GM18868 (cell line): Measurements from ENCODE around the gene TMEM45B.
"Not testable (repeated sequence)": the region's sequence is repeated elsewhere in the genome, so short reads cannot be mapped to it uniquely, and the experiment has no call there.

Experiments used
- ATAC-seq: cut with Tn5 transposase; IDR thresholded peaks from one replicate; pipeline ENCODE4 v1.9.1; 2021; ENCODE audit warnings: mild to moderate bottlenecking, moderate library complexity; ENCODE audit not compliant: unreplicated experiment

Gene TMEM45B

DNA sequence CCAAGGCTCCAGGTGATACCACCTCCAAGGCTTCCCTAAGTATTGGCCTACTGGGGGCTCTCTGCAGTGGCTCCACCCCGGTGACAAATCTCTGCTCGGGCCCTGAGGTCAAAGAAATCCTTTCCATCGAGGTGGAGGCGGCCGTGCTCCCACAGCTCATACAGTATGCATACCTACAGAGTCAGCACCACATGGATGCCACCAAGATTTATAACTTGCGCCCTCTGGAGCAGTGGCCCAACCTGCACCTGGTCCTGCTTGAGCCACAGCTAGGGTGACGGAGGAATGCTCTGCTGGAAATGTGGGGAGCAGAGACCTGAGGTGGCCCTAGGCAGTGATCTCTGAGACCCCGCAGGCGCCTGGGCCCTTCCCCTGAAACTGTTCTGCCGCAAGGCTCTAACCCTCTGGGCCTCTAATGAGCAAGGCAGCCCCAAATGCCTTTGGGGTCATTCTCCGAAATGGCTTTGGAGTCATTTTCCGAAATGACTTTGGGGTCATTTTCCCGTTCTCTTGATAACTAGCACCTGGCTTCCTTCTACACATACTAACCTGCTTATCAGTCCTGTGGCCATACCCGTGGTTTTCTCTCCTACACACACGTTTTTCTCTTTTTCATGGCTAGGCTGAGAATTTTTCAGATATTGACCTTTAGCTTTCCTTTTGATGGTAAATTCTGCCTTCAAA, 33.9 kb downstream of the TMEM45B start:
- no peak for ATAC-seq

DNA sequence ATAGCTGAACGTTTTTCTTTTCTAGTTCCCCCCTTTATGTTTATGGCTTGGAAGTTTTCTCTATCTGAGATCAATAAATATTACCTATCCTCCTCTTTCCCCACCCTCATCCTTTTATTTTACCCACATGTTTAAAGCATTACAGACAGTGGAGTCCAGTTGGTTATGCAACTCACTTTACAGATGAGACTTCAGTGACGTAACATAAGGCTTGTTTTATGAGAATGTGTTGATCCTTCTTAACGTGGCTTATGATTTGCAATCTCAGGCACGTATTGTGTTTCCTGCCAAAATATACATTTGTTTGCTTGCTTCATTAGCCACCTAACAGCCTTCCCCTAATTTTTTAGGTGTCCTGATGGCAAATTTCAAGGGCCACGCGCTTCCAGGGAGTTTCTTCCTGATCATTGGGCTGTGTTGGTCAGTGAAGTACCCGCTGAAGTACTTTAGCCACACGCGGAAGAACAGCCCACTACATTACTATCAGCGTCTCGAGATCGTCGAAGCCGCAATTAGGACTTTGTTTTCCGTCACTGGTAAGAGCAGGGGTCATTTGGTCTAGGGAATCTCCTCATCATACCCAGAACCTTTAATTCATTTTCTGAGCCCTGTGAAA, 36.6 kb downstream of the TMEM45B start:
- ATAC-seq: no peak

DNA sequence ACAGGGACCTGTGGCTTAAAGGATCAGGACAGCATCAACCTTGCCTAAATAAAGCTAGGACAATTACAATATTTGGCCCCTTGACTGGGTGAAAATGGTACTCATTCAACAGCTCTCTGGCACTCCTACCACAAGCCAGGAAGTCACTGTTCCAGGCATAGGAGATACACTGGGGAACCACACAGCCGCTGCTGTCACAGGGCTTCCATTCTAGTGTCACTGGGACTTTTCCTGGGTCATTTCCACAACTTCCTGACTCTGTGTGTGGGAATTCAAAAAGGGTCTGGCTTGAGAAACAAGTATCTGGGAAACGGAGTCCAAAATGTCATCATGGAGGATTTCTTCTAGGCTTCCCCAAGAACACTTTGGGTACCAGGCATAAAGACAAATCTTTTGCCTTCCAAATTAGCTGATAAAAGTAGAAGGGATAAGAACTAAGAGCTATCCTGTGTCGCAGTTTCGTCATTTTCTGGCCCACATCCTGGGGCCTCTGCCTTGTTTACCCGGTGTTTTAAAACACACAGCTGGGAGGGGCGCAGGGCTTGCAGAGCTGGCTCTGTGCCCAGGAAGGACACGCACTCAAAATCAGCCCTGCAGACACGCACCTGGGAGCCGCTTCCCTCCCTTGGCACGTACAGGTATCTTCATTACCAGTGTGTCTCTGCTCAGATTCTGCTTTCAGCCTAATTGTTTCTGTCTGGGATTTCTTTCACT, 38.0 kb downstream of the TMEM45B start:
- ATAC-seq: no peak

DNA sequence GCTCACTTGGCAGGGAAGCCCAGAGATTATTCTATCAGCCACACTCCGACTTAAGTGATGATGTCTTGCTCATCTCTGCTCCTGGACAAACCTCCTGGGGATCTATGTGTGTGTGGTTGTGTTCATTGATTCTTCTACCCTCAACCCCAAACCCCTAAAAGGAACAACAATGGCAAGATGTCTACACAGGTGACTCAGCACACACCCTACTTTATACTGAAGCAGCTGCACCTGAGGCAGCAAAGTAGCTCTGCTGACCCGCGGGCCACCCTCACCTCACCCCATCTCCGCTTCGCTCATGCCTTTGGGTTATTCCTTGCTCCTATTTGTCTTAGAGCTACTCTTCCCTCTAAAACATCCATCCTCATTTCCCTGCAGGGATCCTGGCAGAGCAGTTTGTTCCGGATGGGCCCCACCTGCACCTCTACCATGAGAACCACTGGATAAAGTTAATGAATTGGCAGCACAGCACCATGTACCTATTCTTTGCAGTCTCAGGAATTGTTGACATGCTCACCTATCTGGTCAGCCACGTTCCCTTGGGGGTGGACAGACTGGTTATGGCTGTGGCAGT, 38.7 kb downstream of the TMEM45B start:
- no peak for ATAC-seq

DNA sequence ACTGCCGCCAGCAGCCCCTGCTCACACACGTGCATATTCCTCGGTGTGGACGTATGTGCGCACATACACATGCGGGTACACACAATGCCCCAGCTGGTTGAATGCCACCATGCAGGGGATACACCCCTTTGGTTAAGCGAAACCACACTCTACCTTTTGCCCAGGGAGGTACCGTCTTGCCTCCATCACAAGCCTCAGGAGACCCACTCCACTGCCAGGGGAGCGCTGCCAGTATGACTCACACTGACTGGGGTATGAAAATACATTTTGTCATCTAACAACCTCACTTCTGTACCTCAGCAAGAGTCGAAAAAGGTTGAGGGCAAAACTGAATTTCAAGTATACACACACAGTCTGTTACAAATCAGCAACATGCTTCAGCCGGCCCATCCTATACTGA, 39.4 kb downstream of the TMEM45B start:
- no peak for ATAC-seq

DNA sequence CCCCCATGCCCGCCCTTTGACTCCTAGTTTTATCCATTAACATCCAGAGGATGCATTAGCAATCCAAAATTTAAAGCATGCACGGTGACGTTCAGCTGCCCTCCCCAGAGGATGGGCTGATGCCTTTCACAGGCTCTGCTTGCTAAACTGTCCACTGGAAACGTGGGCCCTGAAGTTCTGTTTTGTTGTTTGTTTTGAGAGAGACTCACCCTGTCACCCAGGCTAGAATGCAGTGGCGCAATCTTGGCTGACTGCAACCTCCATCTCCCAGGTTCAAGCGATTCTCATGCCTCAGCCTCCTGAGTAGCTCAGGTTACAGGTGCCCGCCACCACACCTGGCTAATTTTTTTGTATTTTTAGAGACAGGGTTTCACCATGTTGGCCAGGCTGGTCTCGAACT, 40.4 kb downstream of the TMEM45B start:
- ATAC-seq: no peak

DNA sequence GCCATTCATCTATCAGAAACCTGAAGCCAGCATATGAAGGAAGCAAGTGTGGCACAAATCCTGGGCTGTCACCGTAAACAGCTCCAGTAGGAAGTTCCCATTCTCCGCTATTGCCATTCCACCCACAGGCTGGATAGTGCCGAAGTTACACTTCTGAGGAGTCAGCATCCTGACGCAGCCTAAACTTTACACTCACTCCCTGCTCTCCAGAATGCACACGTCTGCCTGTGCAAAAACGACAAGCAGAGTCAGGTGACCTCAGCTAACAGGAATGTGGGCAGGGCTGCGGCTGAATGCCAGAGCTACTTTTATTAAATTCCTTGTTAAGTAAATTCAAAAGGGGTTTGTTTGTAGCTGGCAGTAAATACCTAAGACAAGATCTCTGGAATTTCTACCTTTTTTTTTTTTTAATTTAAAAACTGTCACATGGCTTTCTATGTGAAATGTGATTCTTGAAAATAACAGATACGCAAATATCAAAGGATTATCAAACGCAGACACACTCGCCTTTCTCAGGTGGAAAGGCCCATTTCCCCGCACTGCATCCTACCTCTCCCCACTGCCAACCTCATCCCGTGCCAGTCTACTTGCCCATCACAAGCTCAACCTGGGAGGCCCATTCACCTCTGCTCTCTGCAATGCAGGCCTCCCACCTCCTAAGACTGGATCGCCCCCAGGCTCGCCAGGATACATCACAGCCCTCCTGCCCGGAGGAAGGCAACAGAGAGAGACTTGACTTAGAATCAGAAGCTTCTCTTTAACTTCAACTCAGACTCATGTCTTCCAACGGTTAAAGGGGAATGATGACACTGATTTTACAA, 46.3 kb downstream of the TMEM45B start:
- ATAC-seq: no peak

DNA sequence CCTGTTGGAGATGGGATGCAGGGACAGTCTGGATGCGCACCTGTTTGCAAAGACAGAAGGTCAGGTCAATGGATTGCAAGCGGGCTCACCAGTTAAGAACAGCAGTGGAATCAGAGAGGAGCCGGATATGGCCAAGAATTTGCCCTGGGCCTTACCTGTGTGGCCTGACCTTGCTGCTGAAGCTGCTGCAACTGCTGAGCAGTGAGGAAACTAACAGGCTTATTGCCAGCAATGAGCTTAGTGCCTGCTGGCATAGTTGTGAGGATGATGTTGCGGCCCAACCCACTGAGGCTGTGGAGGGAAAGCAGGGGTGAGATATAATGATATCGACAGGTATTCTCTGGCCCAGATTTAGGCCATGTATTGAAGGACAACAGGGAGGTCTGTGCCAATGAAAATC, 49.2 kb downstream of the TMEM45B start:
- ATAC-seq: no peak

DNA sequence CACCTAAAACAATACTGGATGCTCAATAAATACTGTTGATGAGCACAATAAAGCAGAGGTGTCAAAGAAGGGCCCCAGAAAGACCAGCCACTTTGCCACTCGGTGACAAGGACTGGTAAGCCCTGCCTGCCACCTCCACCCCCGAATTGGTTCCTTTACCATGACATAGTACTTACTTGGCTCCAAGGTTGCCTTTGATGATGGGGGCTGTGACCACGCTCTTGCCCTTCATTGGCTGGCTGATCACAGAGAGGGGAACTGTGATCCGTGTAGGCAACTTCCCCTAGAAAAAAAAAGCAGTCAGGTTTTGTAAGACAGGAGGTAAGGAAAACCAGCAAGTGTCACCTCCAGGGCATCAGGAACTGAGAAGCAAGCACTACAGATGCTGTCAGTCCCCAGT, 50.1 kb downstream of the TMEM45B start:
- no peak for ATAC-seq

DNA sequence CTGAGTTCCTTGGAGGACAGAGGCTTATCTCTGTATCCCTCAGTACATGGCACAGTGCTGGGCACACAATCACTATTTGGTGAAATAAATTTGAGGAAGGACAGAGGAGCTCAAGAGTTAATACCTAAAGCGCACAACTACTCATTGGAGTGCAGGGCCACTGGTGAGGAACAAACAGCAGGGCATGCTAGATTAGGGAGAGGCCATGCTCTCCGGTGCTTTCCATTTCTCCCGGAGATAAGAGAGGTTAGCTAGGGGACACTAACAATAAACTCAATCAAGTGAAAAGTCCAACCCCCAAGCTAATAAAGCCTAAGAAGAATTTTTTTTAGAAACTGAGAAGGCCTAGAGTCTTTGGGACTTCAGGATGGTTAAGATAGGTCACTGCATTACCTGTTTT, 50.7 kb downstream of the TMEM45B start:
- ATAC-seq: no peak

DNA sequence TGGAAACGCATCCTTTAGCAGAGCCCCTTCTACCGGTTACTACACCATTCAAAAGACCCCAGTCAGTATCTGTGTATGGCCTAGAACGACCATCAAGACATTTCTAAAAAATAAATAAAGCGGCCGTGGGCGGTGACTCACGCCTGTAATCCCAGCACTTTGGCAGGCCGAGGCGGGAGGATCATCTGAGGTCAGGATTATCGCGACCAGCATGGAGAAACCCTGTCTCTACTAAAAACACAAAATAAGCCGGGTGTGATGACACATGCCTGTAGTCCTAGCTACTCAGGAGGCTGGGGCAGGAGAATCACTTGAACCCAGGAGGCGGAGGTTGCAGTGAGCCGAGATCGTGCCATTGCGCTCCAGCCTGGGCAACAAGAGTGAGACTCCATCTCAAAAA, 53.0 kb downstream of the TMEM45B start:
- ATAC-seq: not testable (repeated sequence)

DNA sequence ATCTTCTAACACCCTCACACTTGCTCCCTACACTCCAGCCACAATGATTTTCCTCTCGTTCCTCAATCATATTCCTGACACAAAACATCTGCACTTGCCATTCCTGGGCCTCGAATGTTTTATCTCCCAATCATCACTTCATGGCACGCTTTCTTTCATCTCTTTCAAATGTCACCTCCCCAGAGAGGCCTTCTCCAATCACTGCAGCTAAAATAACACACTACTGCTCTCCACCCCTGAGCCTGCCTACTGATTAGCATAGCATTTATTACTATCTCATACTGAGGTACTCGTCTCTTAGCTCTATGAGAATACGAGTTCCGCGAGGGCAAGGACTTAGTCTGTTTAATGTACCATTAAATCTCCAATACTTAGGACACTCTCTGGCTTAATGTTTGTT, 56.3 kb downstream of the TMEM45B start:
- no peak for ATAC-seq

DNA sequence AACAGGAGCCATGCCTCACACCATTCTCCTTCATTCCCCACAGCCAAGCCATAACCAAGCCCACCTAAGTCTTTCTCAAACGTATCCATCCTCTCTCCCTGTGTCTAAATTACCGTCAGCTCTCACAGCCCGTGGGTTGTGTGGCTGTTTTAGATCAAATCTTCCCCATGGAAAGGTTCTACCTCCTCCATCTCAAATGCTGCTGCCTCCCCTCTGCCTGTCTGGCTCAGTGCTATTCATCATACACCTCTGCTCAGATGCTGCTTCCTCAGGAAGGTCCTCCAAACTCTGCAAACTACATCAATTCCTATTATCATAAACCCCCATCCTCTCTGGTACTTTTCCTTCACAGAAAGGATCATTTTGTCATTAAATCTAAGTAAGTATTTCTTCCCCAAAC, 64.7 kb downstream of the TMEM45B start:
- no peak for ATAC-seq

DNA sequence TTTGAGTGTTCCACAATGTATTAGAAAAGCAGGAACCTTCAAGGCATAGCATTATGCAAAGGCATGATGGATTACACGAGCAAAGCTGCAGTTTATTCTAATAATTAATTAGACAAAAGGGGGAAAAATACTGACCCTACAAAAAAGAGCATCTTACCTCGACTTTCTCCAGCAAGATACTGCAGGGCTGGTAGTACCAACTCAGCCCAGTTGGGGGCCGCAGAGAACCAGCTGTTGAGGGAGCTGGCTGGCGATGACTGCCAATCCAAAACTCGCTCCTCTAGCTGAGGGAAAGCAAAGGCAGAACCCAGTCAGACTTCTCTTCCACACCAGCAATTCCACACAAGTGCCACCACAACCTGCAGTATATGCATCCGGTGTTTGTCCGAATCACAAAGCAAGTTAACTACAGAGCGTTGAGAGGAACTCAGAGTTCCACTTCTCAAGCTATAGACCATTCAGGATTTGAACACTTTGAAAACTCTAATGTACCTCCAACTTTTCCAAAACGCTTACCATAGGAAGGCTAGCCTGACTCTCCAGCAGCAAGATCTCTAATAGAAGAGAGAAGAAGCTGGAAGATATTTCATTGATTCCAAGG, 66.0 kb downstream of the TMEM45B start:
- peak; percentile 85 for ATAC-seq

DNA sequence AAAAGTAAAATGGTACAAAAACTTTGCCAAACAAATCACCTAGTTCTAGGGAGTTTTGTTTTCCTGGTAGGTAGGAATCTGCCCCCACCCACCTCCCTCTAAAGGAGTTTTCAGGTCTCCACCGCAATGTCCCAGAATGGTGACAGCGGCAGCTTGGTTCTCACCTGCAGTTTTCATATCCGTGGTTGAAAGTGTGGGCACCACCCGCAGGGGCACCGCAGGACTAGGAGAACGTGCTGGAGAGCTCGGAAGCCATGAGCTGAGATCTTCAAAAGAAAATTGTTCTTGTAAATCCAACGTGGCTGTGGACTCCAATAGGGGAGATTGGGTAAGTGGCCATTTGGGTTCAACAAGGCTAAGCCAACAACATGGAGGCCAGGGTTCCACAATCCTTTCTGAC, 68.9 kb downstream of the TMEM45B start:
- no peak for ATAC-seq

DNA sequence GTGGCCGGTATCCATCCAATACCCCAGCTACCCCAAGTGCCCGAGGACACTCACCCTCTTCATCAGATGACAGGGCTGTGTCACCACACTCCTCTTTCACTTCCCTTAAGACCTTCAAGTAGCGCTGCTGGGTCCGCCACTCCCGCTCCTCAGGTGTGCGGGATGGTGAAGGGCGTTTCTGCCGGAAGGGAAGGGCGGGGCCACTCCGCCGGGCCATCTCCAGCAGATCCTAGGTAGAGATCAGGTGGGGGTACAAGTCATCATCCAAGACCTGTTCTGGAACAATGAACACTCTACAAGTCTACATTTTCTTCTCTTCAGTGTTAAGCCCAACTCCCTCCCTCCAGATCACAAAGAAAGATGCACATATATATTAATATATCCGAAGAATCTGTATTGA, 69.7 kb downstream of the TMEM45B start:
- ATAC-seq: no peak

DNA sequence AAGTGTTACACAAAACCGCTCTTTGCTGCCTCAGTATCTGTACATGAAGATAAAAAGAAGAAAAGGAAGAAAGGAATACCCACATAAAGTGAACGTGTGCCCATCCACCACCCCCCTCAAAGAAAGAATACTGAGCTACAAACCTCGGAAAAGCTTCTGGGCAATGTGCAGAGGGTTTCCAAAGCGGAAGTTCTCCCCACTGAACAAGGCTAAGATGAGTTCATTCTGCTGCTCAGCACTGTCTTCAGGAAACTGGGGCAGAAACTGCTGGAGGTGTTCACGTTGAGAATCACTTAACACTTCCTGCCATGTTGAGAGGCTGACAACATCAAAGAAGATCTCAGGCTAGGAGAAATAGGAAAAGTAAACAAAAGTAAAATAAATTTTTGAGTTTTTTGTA, 72.8 kb downstream of the TMEM45B start:
- no peak for ATAC-seq

DNA sequence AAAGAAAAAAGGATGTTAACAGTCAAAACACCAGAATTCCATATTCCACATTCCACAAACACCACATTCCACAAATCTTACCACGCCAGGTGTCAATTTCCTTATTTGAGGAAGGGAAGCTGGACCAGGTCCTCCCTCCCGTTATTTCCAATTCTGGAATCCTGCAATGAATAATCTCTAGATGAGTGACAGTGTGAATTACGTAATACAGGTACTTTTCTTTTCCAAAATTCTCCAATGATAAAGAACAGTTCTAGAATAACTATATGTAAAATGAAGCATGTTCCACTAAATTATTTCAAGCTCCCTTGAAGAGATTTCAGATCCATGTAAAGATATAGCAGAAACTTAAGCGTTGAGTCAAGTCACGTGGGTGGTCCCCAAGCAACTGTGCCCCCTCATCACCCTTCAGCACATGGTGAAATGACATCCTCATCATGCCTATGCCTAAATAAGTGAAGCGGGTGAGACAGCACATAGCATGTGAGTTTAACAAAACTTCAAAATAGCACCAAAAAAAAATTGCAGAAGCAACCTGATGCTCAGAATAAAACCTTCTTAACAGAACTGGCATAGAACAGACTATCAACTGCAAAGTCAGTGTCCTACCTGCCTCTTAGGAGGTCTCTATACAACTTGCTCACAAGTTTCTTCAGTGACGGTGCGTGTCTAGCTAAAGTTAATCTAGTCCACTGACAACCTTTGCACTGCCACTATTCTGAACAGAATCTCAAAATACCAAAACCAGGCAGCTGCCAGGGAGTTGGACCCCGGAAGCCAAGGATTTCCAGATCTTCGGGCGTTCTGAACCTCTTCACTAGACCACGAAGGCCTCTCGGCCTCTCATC, 78.9 kb downstream of the TMEM45B start:
- ATAC-seq: peak; percentile 11

DNA sequence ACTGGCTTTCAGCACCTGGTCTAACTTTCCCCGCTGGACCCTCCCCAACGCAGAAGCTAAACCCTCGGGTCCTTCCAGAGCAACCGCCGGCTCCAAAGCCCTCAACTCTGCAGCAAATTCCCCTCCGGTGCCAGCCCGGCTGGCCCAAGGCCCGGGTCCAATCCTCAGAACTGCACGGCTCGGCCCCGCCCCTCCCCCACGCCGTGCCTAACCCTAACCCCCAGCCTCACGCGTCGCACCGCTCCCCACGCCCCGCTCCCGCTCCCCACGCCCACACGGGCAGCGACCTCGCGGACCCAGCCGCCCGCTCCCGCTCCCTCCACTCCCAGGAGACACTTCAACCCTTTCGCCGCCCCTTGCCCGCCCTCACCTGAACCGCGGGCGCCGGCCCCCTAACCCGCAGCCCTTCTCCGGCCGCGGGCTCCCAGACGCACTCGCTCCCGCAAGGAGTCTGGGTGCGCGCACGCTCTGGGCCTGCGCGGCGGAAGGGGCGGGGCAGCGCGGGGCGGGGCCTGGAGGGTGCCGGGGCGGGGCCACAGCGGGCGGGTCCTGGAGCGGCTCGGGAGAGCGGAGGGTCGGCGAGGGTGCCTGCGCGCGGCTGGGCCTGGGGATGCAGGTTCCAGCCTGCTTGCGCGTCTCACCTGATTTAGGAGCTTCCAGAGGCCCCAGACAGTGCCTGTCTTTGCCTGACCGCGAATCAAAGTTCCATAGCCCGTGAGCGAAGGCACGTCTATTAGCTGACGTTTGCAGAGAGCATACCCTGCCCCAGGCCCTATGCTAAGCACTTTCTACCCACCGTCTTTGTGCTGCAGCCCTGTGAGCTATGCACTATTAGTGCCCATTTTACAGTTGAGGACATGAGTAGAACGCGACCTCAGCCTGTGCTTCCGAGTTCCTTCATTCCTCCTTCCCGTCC, 79.7 kb downstream of the TMEM45B start, which contains the start of gene NFRKB:
NFRKB (minus strand) TSS at position 453 of the 916 bp plus-strand sequence. CDS start 2,729 bp downstream, outside the sequence.
- peak; percentile 94 for ATAC-seq
